Measurements from ENCODE around the gene PJA1. TPM values are rescaled to one million over a fixed set of nuclear protein-coding genes. Genes with fewer than 3 reads are reported as not detected.

Gene PJA1
- polyA plus RNA-seq, 1 of the 3 experiments (the other 2 are of a cell fraction): 16.5 TPM

DNA sequence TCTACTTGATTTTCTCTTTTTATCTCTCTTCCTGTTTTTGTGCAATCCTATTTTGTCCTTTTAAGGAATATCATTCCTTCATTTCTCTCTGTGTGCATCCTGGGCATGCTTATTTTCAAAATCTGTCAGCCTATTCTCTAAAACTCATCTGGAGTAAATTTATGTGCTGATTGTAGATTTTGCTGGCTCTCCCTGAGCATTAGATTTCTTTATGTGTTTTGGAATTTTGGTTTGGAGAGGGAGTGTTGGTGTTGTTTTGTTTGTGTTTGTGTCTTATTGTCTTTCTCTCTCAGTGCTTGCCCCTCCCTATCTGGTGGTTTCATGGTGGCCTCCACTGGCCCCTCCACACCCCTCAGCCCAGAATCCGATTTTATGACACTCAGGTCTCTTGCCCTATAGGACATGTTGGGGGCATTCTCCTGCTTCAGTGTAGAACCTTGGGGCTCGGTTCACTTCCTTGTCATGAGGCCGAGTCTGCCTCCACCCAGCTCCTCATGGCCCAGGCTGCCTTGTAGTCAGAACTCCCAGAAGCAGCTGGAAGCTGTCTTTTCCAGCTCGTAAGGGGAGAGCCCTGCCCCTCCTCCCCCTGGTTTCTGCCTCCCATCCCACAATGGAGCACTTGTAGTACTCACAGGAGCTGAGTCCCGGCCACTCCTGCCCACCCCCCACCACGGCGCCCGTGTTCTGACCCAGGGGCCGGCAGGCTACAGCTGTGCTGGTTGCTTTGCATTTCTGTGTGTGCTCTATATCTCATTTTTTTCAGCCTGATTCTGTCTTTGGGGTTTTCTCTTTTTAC lies 24.5 kb upstream of the PJA1 start:
- Histone ChIP-seq H3K27ac (ENCODE audit: low read depth in 2 of 2, low read length in 1 of 2) (no peak overlapping the region), H3K9ac (no peak overlapping the region), H3F3A (replicated peaks; ENCODE audit: insufficient read depth) (no peaks in the 10 kb centered on the region), H3K79me2 (ENCODE audit: insufficient read depth) (no peaks in the 10 kb centered on the region), H3K9me3 (no peaks in the 10 kb centered on the region), H3K27me3 (ENCODE audit: insufficient read depth) (peaks cover 8% of the 10 kb centered on the region), H3K4me1 (ENCODE audit: control insufficient read depth in 1 of 2, insufficient read depth in 2 of 2, low read depth in 1 of 2, low read length in 1 of 2) (peaks cover 0 to 2% of the 10 kb centered on the region in 2 experiments; a peak in 1 of 4 replicates), H4K20me1 (ENCODE audit: insufficient read depth) (no peaks in the 10 kb centered on the region), H2AFZ (ENCODE audit: low read depth) (no peak overlapping the region), H3K36me3 (replicated peaks in 1 of 2; ENCODE audit: control insufficient read depth in 1 of 2, insufficient read depth in 2 of 2, low read length in 1 of 2) (no peaks in the 10 kb centered on the region), H3K4me2 (no peak overlapping the region), H3K4me3 (ENCODE audit: low read depth in 2 of 2, low read length in 1 of 2) (no peak overlapping the region), H3K9me2 (no peaks in the 10 kb centered on the region)
- WGBS (ENCODE audit: low lambda C conversion rate): 26% methylated on average over 8 of the region's 9 CpGs
- ChIA-PET POLR2A (no interaction called here), CTCF (interaction anchor here (0.9 kb wide), 1 partner anchor 19 kb away, joined by 3 read pairs; no protein-coding TSS in a partner anchor)
- DNase-seq: no peak
- TF ChIP-seq, protein P1, sequence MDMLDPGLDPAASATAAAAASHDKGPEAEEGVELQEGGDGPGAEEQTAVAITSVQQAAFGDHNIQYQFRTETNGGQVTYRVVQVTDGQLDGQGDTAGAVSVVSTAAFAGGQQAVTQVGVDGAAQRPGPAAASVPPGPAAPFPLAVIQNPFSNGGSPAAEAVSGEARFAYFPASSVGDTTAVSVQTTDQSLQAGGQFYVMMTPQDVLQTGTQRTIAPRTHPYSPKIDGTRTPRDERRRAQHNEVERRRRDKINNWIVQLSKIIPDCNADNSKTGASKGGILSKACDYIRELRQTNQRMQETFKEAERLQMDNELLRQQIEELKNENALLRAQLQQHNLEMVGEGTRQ (IDR thresholded peaks at IDR 0.05; ENCODE audit: borderline replicate concordance, low read depth, low read length): no peak
- TF ChIP-seq, protein P2, sequence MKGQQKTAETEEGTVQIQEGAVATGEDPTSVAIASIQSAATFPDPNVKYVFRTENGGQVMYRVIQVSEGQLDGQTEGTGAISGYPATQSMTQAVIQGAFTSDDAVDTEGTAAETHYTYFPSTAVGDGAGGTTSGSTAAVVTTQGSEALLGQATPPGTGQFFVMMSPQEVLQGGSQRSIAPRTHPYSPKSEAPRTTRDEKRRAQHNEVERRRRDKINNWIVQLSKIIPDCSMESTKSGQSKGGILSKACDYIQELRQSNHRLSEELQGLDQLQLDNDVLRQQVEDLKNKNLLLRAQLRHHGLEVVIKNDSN (IDR thresholded peaks at IDR 0.05; ENCODE audit: borderline replicate concordance, low read depth): no peak
- no peak for TF ChIP-seq ELF1 (IDR thresholded peaks at IDR 0.05)
- TF ChIP-seq SIN3A (IDR thresholded peaks at IDR 0.05; ENCODE audit: borderline replicate concordance, low read depth, low read length): no peak
- TF ChIP-seq JUND (IDR thresholded peaks at IDR 0.05): no peak
- no peak for TF ChIP-seq MAX (IDR thresholded peaks at IDR 0.05; ENCODE audit: low read depth)
- no peak for TF ChIP-seq NRF1 (IDR thresholded peaks at IDR 0.05; ENCODE audit: low read depth, low read length)
- no peak for TF ChIP-seq CHD2 (IDR thresholded peaks at IDR 0.05; ENCODE audit: low read length, partially characterized antibody)
- TF ChIP-seq RXRA (IDR thresholded peaks at IDR 0.05; ENCODE audit: borderline replicate concordance, low read depth): no peak
- no peak for TF ChIP-seq FOSL2 (IDR thresholded peaks at IDR 0.05; ENCODE audit: borderline replicate concordance, low read depth)
- TF ChIP-seq TCF12 (IDR thresholded peaks at IDR 0.05): no peak
- TF ChIP-seq POLR2AphosphoS5 (IDR thresholded peaks at IDR 0.05; ENCODE audit: low read depth, low read length): no peak
- no peak for TF ChIP-seq GATA2 (CRISPR knock-in tag; IDR thresholded peaks at IDR 0.05)
- TF ChIP-seq IRF3 (IDR thresholded peaks at IDR 0.05; ENCODE audit: low read depth, low read length): no peak
- no peak for TF ChIP-seq EP300 (IDR thresholded peaks at IDR 0.05; ENCODE audit: borderline replicate concordance in 1 of 2, low read depth in 1 of 2, low read length in 1 of 2)
- TF ChIP-seq, protein P3, sequence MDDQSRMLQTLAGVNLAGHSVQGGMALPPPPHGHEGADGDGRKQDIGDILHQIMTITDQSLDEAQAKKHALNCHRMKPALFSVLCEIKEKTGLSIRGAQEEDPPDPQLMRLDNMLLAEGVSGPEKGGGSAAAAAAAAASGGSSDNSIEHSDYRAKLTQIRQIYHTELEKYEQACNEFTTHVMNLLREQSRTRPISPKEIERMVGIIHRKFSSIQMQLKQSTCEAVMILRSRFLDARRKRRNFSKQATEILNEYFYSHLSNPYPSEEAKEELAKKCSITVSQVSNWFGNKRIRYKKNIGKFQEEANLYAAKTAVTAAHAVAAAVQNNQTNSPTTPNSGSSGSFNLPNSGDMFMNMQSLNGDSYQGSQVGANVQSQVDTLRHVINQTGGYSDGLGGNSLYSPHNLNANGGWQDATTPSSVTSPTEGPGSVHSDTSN (IDR thresholded peaks at IDR 0.05): no peak
